Measurements from ENCODE around the gene MACROH2A1. TPM values are rescaled to one million over a fixed set of nuclear protein-coding genes. Genes with fewer than 3 reads are reported as not detected.

Gene MACROH2A1
- total and polyA plus RNA-seq, 2 experiments from 2014 or later, result 115 to 125 TPM

DNA sequence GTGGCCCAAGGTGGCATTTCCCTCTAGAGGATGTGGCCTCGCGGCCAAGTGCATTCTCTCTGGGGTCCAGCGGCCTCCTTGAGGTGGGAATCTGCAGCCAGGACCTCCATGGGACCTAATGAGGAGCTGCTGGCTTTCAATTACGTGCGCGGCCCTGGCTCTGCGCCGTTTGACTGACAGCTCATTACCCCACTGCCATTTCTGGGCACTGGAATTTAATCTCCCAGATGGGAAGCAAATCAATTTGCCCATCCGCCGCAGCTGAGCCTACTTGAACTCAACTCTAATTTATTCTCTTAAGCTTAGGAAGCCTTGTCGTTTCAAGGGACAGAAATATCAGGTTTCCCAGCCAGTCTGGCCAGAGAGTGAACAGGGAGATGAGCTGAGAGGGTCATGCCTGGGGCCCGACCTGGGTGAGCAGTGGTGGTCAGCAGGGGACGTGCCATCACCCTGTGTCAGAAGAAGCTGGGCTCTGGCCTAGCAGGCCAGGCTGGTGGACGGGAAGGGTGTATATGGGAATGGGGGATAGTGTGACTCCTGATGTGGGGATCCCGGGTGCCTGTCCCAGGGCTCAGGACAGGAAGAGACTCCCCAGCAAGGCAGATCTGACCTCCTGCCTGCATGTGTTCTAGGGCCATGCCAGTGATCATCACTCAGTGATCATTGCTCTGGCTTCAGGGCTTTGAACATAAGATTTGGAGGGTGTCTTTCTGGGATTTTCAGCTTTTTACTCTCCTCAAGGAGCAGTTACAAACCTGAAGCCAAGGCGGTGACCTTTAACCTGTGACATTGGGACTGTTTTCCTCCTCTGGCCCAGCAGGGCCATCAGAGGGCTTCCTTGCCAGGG lies 69.7 kb downstream of the MACROH2A1 start:
- Histone ChIP-seq H3K9ac (no peak overlapping the region), H3K4me2 (ENCODE audit: unreplicated experiment) (no peak overlapping the region), H3K9me2 (ENCODE audit: insufficient read depth) (no peaks in the 10 kb centered on the region), H3K4me3 (no peak overlapping the region), H3K27me3 (replicated peaks; ENCODE audit: insufficient read depth) (no peaks in the 10 kb centered on the region), H2AFZ (no peak overlapping the region), H3K4me1 (ENCODE audit: insufficient read depth) (peaks cover 1% of the 10 kb centered on the region), H3K9me3 (ENCODE audit: low read depth) (no peaks in the 10 kb centered on the region), H3K36me3 (ENCODE audit: low read depth) (peaks cover 3% of the 10 kb centered on the region; the same call in 1 of the 2 replicates), H3K27ac (no peak overlapping the region), H4K20me1 (ENCODE audit: insufficient read depth) (no peaks in the 10 kb centered on the region), H3F3A (ENCODE audit: insufficient read depth) (peaks cover 13% of the 10 kb centered on the region), H3K79me2 (ENCODE audit: insufficient read depth) (no peaks in the 10 kb centered on the region)
- DNase-seq, result no peak
- WGBS, 2 experiments (ENCODE audit: low coverage in 1 of 2, low lambda C conversion rate in 2 of 2, missing lambda C conversion rate in 2 of 2), result 84 to 86% methylated on average over 16 of the region's 16 CpGs
- in situ Hi-C loops (cut with MboI), result loop anchor here (25.0 kb wide), 1 partner anchor 417 kb away; the partner anchor contains the start of gene PCBD2
- no peak for TF ChIP-seq EZH2 (IDR thresholded peaks at IDR 0.05; ENCODE audit: insufficient read depth, poor library complexity, severe bottlenecking)
- no peak for TF ChIP-seq EZH2phosphoT487 (IDR thresholded peaks at IDR 0.05; ENCODE audit: insufficient read depth, low read depth)

DNA sequence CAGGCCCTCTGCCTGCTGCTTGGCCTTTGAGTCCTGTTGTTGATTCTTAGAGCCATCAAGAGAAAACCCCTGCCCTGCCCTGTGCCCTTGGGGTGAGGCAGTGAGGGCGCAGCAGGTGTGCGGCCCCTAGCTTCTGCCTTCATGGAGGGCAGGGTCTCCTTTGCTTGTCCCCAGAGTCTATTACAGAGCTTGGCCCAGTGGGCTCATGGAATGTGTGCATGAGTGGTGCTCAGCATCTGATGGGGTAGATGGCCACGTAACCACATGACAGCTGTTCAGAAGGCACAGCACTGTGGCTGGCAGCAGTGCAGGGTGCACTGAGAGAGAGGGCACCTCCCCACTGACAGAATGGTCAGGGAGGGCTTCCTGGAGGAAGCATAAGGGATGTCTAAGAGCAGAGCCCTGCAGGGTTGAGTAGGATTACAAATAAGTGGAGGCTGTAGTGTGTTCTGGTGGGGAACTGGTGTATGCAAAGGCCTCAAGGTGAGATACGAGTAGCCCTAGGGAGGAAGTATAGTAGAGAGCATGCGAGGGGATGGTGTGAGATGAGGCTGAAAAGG lies 70.8 kb downstream of the MACROH2A1 start:
- H3K4me2 ChIP-seq (ENCODE audit: unreplicated experiment), result no peak overlapping the region
- no peaks in the 10 kb centered on the region for H3K9me2 ChIP-seq (ENCODE audit: insufficient read depth)
- 96 to 97% methylated on average over 5 of the region's 5 CpGs for WGBS, 2 experiments (ENCODE audit: low coverage in 1 of 2, low lambda C conversion rate in 2 of 2, missing lambda C conversion rate in 2 of 2)
- H3K4me3 ChIP-seq, result no peak overlapping the region
- no peaks in the 10 kb centered on the region for H3K9me3 ChIP-seq (ENCODE audit: low read depth)
- H2AFZ ChIP-seq, result no peak overlapping the region
- in situ Hi-C loops (cut with MboI), result loop anchor here (25.0 kb wide), 1 partner anchor 416 kb away; the partner anchor contains the start of gene PCBD2
- H3K79me2 ChIP-seq (ENCODE audit: insufficient read depth), result no peaks in the 10 kb centered on the region
- TF ChIP-seq EZH2 (IDR thresholded peaks at IDR 0.05; ENCODE audit: insufficient read depth, poor library complexity, severe bottlenecking) (no peak), EZH2phosphoT487 (IDR thresholded peaks at IDR 0.05; ENCODE audit: insufficient read depth, low read depth) (no peak)
- no peak overlapping the region for H3K27ac ChIP-seq
- no peak for DNase-seq
- H3F3A ChIP-seq (ENCODE audit: insufficient read depth), result peaks cover 6% of the 10 kb centered on the region; the same call in 1 of the 2 replicates
- H3K27me3 ChIP-seq (replicated peaks; ENCODE audit: insufficient read depth), result no peaks in the 10 kb centered on the region
- H3K36me3 ChIP-seq (ENCODE audit: low read depth), result no peaks in the 10 kb centered on the region
- no peaks in the 10 kb centered on the region for H4K20me1 ChIP-seq (ENCODE audit: insufficient read depth)
- H3K9ac ChIP-seq, result no peak overlapping the region
- H3K4me1 ChIP-seq (ENCODE audit: insufficient read depth), result no peaks in the 10 kb centered on the region

GRCh38 chr5:135327429-135328127 lies 71.5 kb downstream of the MACROH2A1 start:
- no peak for DNase-seq
- Histone ChIP-seq H3K27ac (no peak overlapping the region), H2AFZ (no peak overlapping the region)

More at GRCh38 chr5:135327429-135328127, 71.5 kb downstream of the MACROH2A1 start:
- Histone ChIP-seq H3K4me2 (ENCODE audit: unreplicated experiment) (no peak overlapping the region), H3F3A (ENCODE audit: insufficient read depth) (no peaks in the 10 kb centered on the region), H3K9me3 (ENCODE audit: low read depth) (no peaks in the 10 kb centered on the region), H4K20me1 (ENCODE audit: insufficient read depth) (no peaks in the 10 kb centered on the region), H3K4me3 (no peak overlapping the region), H3K4me1 (ENCODE audit: insufficient read depth) (no peaks in the 10 kb centered on the region), H3K9ac (no peak overlapping the region), H3K79me2 (ENCODE audit: insufficient read depth) (no peaks in the 10 kb centered on the region), H3K27me3 (replicated peaks; ENCODE audit: insufficient read depth) (no peaks in the 10 kb centered on the region), H3K36me3 (ENCODE audit: low read depth) (no peaks in the 10 kb centered on the region), H3K9me2 (ENCODE audit: insufficient read depth) (no peaks in the 10 kb centered on the region)
- no peak for TF ChIP-seq EZH2phosphoT487 (IDR thresholded peaks at IDR 0.05; ENCODE audit: insufficient read depth, low read depth)
- no peak for TF ChIP-seq EZH2 (IDR thresholded peaks at IDR 0.05; ENCODE audit: insufficient read depth, poor library complexity, severe bottlenecking)
- 88 to 92% methylated on average over 12 of the region's 12 CpGs for WGBS, 2 experiments (ENCODE audit: low coverage in 1 of 2, low lambda C conversion rate in 2 of 2, missing lambda C conversion rate in 2 of 2)
- in situ Hi-C loops (cut with MboI), result loop anchor here (25.0 kb wide), 1 partner anchor 415 kb away; the partner anchor contains the start of gene PCBD2
